Liver (tissue), 9 donors: ENCODE measurements around the gene CLPTM1L. TPM values are rescaled to one million over a fixed set of nuclear protein-coding genes. Genes with fewer than 3 reads are reported as not detected.

ENCODE experiments used
- DNase-seq: peaks from one replicate; pipeline ENCODE4 v3.0.0-alpha.2; 2017; ENCODE audit warnings: low spot score
- H3K27ac ChIP-seq, 2 donors: one replicate each; pipeline ENCODE4 v1.7.0; 2013; ENCODE audit warnings: inconsistent platforms in 2 of 2, low read length in 2 of 2, control low read depth in 1 of 2, low read depth in 1 of 2, mild to moderate bottlenecking in 1 of 2
- H3K27me3 ChIP-seq, 4 donors: one replicate each; pipeline versions ENCODE4 v1.6.1 to v1.7.0; 2013; ENCODE audit warnings: low read length in 3 of 4, inconsistent platforms in 1 of 4, mild to moderate bottlenecking in 1 of 4, moderate library complexity in 1 of 4; ENCODE audit not compliant: control insufficient read depth in 4 of 4, insufficient read depth in 4 of 4
- H3K36me3 ChIP-seq, 4 donors: one replicate each; pipeline versions ENCODE4 v1.6.1 to v1.7.0; 2013; ENCODE audit warnings: low read length in 3 of 4, mild to moderate bottlenecking in 3 of 4, low read depth in 1 of 4, moderate library complexity in 1 of 4; ENCODE audit not compliant: control insufficient read depth in 4 of 4, insufficient read depth in 3 of 4
- H3K4me1 ChIP-seq, 4 donors: one replicate each; pipeline versions ENCODE4 v1.6.1 to v1.7.0; 2013; ENCODE audit warnings: low read length in 3 of 4, mild to moderate bottlenecking in 3 of 4, moderate library complexity in 1 of 4; ENCODE audit not compliant: control insufficient read depth in 4 of 4, insufficient read depth in 4 of 4
- H3K4me3 ChIP-seq, 3 donors: one replicate each; pipeline versions ENCODE4 v1.6.1 to v1.7.0; 2013; ENCODE audit warnings: low read length in 3 of 3, control low read depth in 1 of 3, low read depth in 1 of 3, mild to moderate bottlenecking in 1 of 3
- H3K9ac ChIP-seq, 2 donors: one replicate each; pipeline ENCODE4 v1.7.0; 2013; ENCODE audit warnings: low read length in 2 of 2, mild to moderate bottlenecking in 2 of 2, moderate library complexity in 2 of 2, control low read depth in 1 of 2, low read depth in 1 of 2
- H3K9me3 ChIP-seq, 4 donors: one replicate each; pipeline versions ENCODE4 v1.6.1 to v1.7.0; 2013; ENCODE audit warnings: low read length in 3 of 4; ENCODE audit not compliant: control insufficient read depth in 4 of 4
- EGR1 ChIP-seq, 2 donors: IDR thresholded peaks; 2 replicates each; pipeline ENCODE4 v1.6.1; 2016 to 2018; ENCODE audit warnings: antibody characterized with exemption in 2 of 2, low read depth in 2 of 2
- FOXA1 ChIP-seq: IDR thresholded peaks from 2 replicates; pipeline ENCODE4 v1.6.1; 2016; ENCODE audit warnings: antibody characterized with exemption
- GABPA ChIP-seq, 2 donors: IDR thresholded peaks in 1 of 2; conservative IDR thresholded peaks in 1 of 2; 2 replicates each; pipeline ENCODE4 v1.6.1; 2016; ENCODE audit warnings: antibody characterized with exemption in 2 of 2, mild to moderate bottlenecking in 1 of 2, moderate library complexity in 1 of 2
- HNF4G ChIP-seq: IDR thresholded peaks from 2 replicates; pipeline ENCODE4 v1.6.1; 2016; ENCODE audit warnings: antibody characterized with exemption
- JUND ChIP-seq, 2 donors: IDR thresholded peaks; 2 replicates each; pipeline ENCODE4 v1.6.1; 2016; ENCODE audit warnings: antibody characterized with exemption in 2 of 2
- NR2F2 ChIP-seq: IDR thresholded peaks from 2 replicates; pipeline ENCODE4 v1.6.1; 2016; ENCODE audit warnings: antibody characterized with exemption
- RXRA ChIP-seq, 2 donors: IDR thresholded peaks; 2 replicates each; pipeline ENCODE4 v1.6.1; 2017 to 2018; ENCODE audit warnings: antibody characterized with exemption in 2 of 2, mild to moderate bottlenecking in 1 of 2
- SP1 ChIP-seq: IDR thresholded peaks from 2 replicates; pipeline ENCODE4 v1.6.1; 2018; ENCODE audit warnings: antibody characterized with exemption, mild to moderate bottlenecking
- YY1 ChIP-seq: IDR thresholded peaks from 2 replicates; pipeline ENCODE4 v1.6.1; 2016; ENCODE audit warnings: antibody characterized with exemption, mild to moderate bottlenecking
- ZBTB33 ChIP-seq: IDR thresholded peaks from 2 replicates; pipeline ENCODE4 v1.6.1; 2016; ENCODE audit warnings: antibody characterized with exemption
- WGBS: extraction: QIAGEN DNeasy Blood & Tissue Kit; methylation state at CpG from one replicate; pipeline ENCODE4 v1.1.7; 2013; 5-methylcytosine and 5-hydroxymethylcytosine counted together
- polyA plus RNA-seq, 2 donors: library from polyadenylated mRNA; stranded (reverse) in 1 of 2; unstranded in 1 of 2; fragments of 200-250 nt in 1 of 2; fragments of >200 nt in 1 of 2; fragmentation: Nextera tagmentation in 1 of 2; extraction: Ambion mirVana in 1 of 2; gene quantifications; one replicate each; pipeline versions ENCODE4 v1.2.1 to v1.2.3, GENCODE V29; 2013 to 2015
- total RNA-seq, 2 donors: library from RNA; depleted of rRNA; stranded (reverse); fragments of >200 nt; gene quantifications; one replicate each; pipeline ENCODE4 v1.2.3, GENCODE V29; 2014
- TF ChIP-seq, protein P1 (sequence below): IDR thresholded peaks from 2 replicates; pipeline ENCODE4 v1.6.1; 2016; ENCODE audit warnings: antibody characterized with exemption, mild to moderate bottlenecking
- TF ChIP-seq, protein P2 (sequence below): IDR thresholded peaks from 2 replicates; pipeline ENCODE4 v1.6.1; 2016; ENCODE audit warnings: antibody characterized with exemption
- donor health status: healthy.
- donor health status: healthy.
- donor health status: healthy.
- donor health status: healthy.
- donor health status: healthy.

Gene CLPTM1L
- total and polyA plus RNA-seq, 4 donors = 69.2 to 255 (median 146) TPM

- TF ChIP-seq GABPA (IDR thresholded peaks at IDR 0.05 in 1 of 2, conservative IDR thresholded peaks at IDR 0.05 in 1 of 2) (no peak), YY1 (no peak)
- TF ChIP-seq, protein P1, sequence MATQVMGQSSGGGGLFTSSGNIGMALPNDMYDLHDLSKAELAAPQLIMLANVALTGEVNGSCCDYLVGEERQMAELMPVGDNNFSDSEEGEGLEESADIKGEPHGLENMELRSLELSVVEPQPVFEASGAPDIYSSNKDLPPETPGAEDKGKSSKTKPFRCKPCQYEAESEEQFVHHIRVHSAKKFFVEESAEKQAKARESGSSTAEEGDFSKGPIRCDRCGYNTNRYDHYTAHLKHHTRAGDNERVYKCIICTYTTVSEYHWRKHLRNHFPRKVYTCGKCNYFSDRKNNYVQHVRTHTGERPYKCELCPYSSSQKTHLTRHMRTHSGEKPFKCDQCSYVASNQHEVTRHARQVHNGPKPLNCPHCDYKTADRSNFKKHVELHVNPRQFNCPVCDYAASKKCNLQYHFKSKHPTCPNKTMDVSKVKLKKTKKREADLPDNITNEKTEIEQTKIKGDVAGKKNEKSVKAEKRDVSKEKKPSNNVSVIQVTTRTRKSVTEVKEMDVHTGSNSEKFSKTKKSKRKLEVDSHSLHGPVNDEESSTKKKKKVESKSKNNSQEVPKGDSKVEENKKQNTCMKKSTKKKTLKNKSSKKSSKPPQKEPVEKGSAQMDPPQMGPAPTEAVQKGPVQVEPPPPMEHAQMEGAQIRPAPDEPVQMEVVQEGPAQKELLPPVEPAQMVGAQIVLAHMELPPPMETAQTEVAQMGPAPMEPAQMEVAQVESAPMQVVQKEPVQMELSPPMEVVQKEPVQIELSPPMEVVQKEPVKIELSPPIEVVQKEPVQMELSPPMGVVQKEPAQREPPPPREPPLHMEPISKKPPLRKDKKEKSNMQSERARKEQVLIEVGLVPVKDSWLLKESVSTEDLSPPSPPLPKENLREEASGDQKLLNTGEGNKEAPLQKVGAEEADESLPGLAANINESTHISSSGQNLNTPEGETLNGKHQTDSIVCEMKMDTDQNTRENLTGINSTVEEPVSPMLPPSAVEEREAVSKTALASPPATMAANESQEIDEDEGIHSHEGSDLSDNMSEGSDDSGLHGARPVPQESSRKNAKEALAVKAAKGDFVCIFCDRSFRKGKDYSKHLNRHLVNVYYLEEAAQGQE = no peak
- DNase-seq = no peak
- no peaks in the 10 kb centered on the region for H3K9me3 ChIP-seq
- no peak overlapping the region for H3K27ac ChIP-seq
- H3K36me3 ChIP-seq = no peaks in the 10 kb centered on the region
- H3K9ac ChIP-seq = no peak overlapping the region
- WGBS = 94% methylated on average over 39 of the region's 39 CpGs
- H3K4me1 ChIP-seq = no peaks in the 10 kb centered on the region
- H3K27me3 ChIP-seq = no peaks in the 10 kb centered on the region
- no peak overlapping the region for H3K4me3 ChIP-seq
Observed at GRCh38 chr5:1270933-1271914, 73.7 kb downstream of the CLPTM1L start.

GRCh38 chr5:1270426-1270825 lies 74.5 kb downstream of the CLPTM1L start:
- Histone ChIP-seq H3K36me3 (no peaks in the 10 kb centered on the region), H3K4me3 (no peak overlapping the region), H3K9ac (no peak overlapping the region), H3K27ac (no peak overlapping the region), H3K9me3 (no peaks in the 10 kb centered on the region), H3K27me3 (no peaks in the 10 kb centered on the region), H3K4me1 (no peaks in the 10 kb centered on the region)
- no peak for DNase-seq
- 97% methylated on average over 22 of the region's 22 CpGs for WGBS
- TF ChIP-seq GABPA (IDR thresholded peaks at IDR 0.05 in 1 of 2, conservative IDR thresholded peaks at IDR 0.05 in 1 of 2) (no peak), JUND (IDR thresholded peaks at IDR 0.05) (no peak), NR2F2 (no peak), SP1 (no peak), ZBTB33 (no peak), RXRA (IDR thresholded peaks at IDR 0.05) (no peak), FOXA1 (no peak), EGR1 (IDR thresholded peaks at IDR 0.05; ENCODE audit: low read depth in 2 of 2) (no peak), HNF4G (no peak)
- TF ChIP-seq, protein P2, sequence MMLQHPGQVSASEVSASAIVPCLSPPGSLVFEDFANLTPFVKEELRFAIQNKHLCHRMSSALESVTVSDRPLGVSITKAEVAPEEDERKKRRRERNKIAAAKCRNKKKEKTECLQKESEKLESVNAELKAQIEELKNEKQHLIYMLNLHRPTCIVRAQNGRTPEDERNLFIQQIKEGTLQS = no peak
